ENCODE data around the gene HDAC7.

HDAC7 gene

DNA sequence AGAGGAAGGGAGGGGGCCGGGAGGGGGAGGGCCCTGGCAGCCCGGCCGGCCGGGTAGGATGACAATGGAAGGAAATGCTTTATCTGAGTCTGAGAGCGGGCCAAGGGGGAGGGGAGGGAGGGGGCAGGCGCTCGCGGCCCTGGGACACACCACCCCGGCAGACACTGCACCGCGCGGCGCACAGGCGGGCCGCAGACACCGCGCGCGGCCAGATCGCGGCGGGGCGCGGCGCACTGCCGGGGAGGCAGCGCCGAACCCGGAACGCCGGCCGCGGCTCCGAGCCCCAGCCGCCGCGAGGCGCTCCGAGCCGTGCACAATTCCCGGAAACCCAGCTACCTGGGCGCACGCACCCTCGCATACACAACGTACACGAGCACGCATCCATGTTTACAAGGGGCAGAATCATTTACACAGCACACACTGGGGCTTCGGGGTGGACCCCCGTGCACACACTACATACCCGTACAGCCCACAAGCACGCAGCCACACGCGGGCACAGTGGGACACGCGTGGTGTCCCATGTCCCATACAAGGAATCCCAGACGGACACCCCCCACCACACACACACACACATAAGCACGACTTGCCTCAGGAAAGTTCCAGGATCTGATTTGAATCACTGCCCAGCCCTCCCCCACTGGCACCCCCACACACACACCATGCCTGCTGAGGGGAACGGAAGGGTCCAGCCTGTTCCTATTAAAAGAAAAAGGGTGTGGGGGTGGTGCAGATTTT lies at the start of gene HDAC7:
TSS of gene HDAC7 (minus strand) at position 8 of the 735 bp plus-strand sequence. CDS start 118 bp downstream, outside the sequence.
- DNase-seq: peak; percentile 79

DNA sequence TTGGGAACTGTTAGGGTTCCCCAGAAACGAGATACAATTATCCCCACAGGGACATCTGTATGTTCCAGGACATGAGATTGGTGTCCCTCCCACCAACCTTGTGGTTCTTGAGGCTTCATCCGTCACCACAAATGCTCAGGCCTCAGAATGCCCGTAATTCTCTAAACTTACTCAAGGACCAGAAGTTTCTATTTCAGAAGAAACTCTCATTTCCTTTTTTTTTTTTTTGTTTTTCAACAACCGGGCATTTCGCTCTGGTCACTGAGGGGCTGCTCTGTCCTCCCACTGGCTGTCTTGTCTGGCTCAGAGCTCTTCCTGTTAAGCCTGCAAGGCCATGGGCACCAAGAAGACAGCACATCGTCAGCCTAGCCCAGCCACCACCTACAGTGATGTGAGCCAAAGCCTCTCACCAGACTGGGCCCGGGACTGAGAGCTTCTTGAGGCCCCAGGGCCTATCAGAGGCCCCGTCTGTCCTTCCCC lies 48.9 kb upstream of the HDAC7 start:
- no peak for DNase-seq

DNA sequence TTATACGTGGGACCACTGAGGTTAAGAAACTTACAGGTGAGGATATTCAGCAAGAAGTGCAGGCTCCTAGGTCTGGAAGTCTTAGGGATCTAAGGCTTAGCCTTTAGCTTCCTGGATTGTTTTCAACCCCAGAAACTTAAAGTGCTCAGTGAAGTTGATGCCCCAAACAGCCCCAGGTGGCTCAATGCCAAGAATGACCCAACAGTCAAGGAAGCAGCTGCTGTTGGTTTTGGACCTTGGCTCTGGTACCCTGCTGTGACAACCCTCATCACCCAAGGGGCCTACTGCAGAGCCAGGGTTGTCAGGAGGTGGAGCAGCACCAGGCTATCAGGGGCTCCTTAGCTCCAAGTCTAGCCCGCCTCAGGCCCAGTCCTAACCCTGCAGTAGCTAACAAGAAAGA lies 48.3 kb upstream of the HDAC7 start:
- no peak for DNase-seq

DNA sequence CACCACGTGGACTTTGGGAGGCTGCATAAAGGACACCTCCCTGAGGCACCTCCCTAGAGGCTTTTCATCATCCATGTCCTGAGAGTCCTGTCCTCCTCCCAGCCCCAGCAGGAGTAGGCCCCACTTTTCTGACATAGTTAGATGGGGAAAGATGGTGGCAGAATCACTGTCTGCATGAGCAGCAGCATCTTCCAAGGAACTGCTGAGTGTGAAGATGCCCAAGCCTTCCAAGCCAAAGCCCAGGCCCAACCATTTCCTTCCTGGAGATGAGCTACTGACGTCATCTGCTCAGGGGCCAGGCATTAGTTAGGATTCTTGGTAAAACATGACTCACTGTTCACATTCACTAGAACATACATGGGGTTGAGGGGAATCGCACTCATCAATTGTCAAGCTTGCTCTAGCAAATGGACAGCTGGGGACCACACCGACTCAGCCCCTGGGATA lies 47.8 kb upstream of the HDAC7 start:
- no peak for DNase-seq

DNA sequence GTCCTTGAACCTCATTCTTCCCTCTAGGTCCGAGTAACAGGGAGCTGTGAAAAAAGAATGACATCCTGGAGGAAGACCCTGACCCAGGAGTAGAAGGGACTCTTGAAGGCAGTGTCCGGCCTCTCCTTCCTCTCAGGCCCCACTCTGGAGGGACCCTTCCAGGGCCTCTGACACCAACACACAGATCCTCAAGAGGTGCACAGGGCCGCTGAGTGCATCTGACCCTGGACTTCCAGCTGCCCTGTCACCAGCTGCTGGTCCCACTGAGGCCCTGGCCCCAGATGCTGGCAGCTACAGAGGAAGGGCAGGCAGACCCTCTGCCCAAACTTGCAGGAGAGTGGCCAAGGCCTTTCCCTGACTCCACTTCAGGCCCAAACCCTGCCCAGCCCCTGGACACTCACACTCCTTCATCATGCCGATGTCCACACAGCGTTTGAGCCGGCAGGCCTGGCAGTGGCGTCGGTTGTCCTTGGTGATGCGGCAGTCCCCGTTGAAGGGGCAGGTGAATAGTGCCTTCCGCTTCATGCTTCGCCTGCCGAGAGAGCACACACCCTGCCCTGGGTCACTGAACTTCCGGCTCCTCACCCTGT lies 45.0 kb upstream of the HDAC7 start:
- no peak for DNase-seq

DNA sequence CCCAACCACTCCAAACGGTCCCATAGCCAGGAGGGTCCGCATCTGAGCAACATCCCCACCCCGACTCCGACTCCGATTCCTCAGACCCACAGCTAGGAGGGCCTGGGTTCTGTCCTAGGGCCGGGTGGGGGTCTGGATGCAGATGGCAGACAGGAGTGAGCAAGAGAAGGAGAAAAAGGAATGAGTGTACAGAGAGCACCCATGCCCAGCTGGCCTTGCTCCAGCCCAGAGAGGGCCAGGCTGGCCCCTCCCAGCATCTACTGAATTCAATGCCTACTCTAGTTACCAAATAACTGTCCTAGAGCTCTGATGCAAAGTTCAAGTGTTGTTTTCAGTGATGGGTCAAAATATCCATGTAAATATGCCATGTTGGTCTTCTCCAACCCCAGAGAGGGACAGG lies 44.3 kb upstream of the HDAC7 start:
- no peak for DNase-seq

DNA sequence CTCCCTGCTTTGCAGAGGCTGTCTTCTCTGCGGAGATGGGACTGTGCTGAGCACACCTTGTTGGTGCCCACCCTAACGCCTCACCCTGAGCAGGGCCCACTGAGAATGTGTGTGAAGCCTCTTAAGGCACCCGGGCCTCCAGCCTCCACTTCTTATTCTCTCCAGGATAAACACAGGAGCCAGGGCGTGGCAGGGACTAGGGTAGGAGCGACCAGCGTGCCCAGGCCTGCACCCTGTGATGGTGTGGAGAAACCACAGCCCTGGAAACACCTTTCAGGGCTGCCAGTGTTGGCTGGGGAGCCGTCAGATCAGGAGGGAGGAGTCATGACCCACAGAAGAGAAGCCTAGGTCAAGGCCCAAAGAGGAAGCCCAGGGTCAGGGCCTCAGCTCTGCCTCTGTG lies 43.8 kb upstream of the HDAC7 start:
- no peak for DNase-seq

DNA sequence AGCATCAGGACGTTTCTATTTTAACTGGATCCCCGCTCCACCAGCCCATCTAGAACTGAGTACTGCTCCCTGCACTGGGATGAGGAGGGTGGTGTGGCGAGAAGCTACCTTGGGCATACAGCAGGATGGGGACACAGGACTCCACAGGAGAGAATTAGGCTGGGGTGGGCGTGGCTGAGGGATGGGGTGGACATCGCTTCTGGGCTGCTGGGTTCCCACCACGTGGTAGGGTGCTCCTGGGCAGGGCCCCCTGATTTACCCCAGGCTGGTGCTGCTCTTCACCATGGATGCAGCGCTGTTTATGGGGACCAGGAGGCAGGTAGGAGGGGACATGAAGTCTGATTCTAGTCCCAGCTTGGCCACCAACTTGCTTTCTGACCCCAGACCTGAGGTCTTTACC lies 43.2 kb upstream of the HDAC7 start:
- no peak for DNase-seq

DNA sequence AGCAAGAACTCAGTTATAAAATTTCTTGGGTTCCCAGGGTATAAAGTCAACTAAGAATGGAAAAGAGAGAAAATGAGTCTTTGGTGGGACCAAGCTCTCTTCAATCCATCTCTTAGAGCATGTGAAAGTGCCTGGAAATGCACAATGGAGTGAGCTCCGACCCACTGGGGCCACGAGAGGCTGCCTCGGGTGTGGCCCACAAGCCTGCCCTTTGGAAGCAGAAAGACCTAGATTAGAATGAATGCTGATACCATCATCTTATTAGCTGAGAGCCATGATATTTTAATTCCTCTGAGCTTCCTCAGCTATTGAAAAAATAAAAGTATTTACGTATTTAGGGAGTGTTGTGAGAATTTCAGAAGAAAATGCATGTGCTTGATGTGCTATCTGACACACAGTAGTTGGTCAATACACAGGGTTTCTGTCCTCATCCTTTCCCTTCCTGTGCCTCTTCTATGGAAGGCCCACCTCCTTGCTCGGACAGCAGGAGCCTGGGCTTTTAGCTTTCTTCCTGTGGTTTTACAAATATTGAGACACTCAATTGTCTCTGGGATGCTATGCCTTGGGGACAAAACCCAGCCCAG lies 42.6 kb upstream of the HDAC7 start:
- DNase-seq: no peak

DNA sequence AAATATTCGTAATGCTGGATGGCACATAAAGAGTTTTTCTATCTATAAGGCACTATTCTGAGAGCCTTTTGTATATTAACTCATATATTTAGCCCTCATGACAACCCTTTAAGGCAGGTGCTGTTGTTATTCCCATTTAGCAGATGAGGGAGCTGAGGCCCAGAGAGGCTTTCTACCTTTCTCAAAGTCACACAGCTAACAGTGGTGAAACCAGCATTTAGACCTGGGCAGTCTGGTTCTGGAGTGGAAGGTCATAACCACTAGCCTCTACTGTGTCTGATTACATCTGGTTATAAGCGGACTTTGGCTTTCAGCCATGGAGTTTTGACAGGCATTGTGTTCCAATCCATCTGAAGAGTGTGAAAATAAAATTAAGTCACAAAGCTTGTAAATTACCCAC lies 41.2 kb upstream of the HDAC7 start:
- no peak for DNase-seq

DNA sequence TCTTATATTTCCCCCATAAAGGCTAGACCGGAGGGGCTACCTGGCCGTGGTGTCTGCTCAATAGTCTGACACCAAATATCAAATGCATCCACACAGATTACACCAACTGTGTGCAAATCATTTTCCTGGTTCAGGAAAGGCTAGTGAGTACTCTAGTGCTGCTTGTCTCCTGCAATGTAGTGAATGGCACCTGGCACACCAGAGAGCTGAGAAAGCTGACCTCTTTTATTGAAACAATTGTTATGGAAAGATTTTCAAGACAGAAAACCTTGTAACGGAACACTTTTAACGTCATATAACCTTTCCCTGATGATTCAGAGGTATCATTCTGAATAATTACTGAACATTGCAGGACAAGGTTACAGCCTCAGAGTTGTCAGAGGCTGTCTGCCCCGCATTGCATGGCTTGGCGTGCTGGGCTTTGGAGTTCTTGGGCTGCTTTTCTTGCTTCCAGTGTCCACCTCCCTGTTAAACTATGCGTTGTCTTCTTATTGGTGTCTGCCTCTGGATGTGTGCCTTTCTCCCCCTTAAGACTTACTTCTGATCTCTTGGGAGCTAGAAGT lies 40.7 kb upstream of the HDAC7 start:
- DNase-seq: peak; percentile 37

DNA sequence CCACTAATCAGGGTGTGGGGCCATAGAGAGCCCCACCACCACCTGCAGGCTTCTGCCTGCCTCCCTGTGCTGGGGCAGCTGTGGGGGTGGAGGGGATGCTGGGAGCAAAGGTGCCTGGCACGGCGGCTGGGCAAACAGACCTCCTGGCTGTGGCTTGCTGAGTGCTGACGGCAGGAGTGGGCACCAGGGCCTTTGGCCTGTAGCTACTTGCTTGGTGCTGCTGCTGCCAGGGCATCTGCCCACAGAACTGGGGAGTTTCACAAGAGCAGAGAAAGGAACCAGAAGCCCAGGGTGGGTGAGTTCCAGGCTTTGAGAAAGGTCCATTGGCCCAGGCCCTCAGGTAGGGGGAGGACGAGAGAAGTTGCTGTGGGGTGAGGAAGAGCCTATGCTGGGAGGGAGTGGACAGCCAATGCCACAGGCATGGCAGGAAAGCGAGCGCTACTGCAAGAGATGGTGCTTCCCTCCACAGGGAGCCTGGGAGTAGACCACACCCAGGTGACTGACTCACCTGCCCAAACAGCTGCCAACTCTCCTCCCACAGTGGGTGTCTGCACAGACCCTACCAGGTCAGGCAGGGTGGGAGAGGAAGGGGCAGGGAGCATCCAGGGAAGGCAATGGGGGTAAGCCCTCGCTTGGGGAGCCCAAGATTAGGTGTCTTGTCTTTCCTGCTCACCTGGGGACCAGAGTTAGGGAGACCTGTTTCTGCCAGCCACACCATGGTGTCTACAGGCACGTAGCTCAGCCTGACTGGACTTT lies 39.0 kb upstream of the HDAC7 start:
- no peak for DNase-seq

DNA sequence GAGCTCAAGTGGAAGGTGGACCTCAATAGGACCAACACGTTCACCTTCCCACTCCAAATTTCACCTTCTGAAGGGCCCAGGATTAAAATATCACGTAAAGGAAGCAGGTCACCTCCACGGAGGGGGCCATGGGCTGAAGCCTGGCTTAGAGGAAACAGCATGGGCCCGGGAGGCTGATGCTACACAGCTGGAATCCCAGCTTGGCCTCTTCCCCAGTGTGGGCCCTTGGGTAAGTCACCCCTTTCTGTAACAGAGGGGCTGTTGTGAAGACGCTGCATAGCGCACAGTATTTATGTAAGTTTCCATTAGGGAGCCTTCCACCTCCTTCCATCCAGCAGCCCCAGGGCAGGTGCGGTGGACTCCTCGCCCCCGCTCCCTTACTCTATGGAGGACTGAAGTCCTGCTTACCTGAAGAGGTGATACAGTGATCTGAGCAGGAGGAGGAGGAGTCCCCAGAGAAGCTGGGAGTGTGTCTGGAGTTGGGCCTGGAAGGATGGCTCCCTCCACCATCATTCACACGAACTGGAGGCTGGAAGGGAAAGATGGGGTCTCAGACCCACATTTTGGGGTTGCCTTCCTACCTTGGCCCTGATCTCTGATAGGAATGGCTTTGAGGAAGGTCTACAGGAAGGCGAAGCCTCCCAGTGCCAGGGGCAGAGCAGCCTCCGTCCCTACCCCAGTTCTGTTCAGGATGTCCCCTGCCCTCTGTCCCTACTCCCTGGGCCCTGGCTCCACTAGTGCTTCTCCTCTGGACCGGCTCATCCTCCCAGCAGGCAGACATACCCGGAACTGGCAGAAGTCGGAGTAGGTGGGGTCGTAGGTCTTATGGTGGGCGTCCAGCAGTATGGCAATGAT lies 37.2 kb upstream of the HDAC7 start:
- DNase-seq: no peak

DNA sequence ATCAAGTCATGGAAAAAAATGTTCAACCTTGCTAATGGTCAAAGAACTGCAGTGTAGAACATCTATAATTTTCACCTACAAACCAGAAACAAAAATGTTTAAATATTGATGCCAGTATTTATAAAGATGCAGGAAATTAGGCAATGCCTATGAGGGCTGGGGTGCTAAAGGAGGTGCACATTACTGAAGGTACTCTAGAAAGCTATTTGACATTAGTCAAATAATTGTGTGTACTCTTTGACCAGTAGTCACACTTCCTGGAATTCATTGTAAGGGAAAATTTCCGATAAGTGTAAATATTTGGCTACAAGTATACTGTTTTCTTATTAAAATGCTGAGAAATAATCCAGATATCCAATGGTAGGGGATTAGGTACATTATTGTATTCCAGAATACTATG lies 36.4 kb upstream of the HDAC7 start:
- no peak for DNase-seq

DNA sequence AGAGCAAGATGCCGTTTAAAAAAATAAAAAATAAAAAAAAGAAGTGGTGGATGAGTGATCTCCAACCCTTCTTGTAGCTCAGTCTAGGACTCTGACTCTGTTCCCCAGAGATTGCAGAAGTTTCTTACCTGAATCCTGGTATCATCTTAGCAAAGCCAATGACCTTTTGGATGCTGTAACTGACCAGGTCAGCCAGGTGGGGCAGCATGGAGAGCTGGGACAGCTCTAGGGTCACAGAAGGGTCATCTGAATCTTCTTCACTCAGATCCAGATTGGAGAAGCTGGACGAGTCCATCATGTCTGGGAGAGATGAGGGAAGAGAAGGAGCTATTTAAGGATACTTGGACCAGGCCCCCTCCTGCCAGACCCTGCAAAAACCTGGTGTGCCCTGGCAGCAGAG lies 35.8 kb upstream of the HDAC7 start:
- DNase-seq: no peak

DNA sequence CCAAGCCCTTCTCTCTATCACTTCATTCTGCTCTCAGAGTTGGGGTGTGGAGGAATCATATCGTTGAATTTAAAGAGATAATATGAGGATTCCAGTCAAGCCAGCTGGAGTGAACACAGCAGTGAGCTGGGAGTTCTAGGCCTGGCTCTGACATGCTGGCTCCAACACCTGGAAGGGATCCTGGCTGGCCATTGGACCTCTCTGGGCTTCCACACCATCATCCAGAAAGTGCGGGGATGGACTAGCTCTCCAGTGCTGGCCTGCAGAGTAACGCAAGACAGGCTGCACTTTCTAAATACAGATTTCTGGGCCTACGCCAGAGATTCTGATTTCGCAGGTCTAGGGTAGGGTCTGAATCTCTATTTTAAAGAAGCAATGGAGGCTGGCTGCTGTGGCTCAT lies 34.8 kb upstream of the HDAC7 start:
- no peak for DNase-seq

DNA sequence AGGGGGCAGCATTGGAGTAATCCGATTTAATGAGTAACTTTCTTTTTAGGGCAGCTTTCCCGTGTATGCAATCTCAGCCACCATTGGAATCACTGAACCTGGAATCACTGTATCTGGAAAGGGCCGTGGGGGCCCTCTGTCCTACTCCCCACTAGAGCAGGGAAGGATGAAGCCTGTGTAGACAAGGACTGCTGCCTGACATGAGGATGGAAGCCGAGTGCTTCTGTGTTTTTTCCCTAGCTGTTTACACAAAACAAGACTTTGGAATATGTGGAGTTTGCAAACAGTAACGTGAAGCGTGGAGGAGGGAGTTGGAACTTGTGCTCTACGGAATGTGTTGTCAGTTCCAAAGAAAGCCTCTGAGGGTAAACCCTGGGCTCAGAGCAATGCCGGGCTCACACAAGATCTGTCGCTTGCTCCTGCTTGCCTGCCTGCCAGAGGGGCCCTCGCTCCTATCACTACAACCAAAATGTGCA lies 32.4 kb upstream of the HDAC7 start:
- no peak for DNase-seq

DNA sequence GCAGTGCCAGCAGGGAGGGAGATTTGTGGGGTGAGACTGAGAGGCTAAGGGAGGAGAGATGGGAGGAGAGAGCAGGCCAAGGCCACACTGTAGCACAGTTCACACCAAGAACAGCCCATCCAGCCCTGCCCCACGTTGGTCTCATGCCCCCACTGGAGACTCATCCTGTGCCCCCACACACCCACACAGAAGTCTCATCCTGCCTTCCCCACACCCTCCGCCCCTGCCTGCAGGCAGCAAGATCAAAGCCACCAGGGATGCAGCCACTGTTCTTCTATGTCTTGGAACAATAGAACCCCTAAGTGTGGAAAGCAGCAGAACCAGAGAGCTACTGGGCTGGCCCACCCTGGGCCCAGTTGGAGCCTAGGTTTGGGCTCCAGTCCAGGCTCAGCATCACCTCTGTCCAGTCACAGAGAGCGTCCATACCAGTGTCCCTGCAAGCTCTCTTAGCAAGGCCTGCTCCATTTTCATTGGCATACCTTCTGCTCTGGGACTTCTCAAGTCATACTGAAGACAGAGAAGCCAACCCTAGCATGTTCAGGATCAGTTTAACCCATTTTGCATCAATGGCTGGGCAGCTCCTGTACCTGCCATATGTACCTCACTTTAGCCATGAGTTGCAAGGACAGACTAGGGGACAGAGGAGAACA lies 31.7 kb upstream of the HDAC7 start:
- DNase-seq: no peak

DNA sequence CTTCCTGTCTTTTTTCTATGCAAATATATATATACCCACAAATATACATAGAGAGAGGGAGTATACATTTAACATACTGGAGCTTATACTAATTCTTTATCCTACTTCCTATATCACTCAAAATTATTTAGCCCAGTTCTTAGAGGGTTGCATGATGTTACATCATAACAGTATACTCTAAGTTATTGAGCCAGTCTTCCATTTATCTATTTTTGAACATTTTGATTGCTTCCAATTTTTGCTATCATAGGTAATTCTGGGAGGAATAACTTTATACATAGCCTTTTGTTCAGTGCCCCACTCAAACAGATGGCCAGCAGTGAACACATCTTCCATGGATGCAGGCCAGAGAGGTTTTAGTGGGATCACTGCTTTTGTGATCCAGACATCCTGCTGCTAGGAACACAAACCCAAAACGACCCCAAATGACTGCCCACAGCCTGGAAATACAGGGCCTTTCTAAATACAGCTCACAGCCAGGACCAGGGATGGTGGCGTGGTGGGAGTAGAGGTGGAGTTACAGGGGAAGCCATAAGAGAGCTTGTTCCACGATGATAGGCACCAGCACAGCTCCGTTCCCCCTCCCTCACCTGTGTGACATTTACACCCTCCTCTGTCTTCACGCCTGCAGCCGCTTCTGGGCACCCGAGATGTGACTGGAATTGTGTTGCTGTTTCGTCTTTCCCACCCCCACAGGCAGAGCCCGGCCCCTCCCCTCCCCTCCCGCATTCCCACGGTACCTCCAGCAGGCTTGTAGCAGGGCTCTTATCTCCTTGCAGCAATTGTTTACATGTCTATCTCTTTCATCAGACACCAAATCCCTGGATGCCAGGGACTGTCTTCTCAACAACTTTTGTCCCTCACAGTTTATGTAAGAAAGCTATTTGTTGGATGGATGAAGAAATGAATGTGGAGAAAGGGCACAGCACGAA lies 30.7 kb upstream of the HDAC7 start:
- DNase-seq: no peak

DNA sequence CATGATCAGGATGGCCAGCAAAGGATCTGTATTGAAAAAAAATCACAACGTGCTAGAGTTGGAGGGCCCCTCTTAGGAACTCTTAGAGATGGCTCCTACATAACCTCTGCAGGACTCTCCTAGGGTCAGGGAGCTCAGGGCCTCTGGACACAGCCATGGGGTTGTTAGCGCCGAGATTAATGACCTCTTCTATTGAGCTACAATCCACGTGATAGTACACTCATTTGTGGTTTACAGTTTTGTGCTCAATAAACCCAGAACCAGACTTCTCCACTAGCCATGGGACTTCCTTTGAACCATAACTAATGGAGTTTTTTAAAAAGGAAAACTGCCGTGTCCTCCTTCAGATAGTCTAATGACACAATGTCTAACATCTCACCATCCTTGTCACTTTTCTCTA lies 29.6 kb upstream of the HDAC7 start:
- no peak for DNase-seq
